ENCODE measurements around the gene ENO4.

The ENO4 gene

GRCh38 chr10:116849248-116850057, at the start of gene ENO4:
Gene ENO4 (plus strand): TSS chr10:116849499. CDS start chr10:116849567, 68 bp downstream.
- DNase-seq = no peak

- DNase-seq = no peak
These were observed 48.9 kb upstream of the ENO4 start for GRCh38 chr10:116800286-116800929.

- DNase-seq = no peak
These were observed 47.6 kb upstream of the ENO4 start for GRCh38 chr10:116801658-116802057.

- no peak for DNase-seq
These were observed 46.8 kb upstream of the ENO4 start for GRCh38 chr10:116802474-116802873.

GRCh38 chr10:116802876-116803275, 46.4 kb upstream of the ENO4 start:
- no peak for DNase-seq

GRCh38 chr10:116803451-116804249, 45.6 kb upstream of the ENO4 start:
- DNase-seq = no peak

- no peak for DNase-seq
These were observed 40.6 kb upstream of the ENO4 start for GRCh38 chr10:116808706-116809105.

- DNase-seq = no peak
These were observed 39.7 kb upstream of the ENO4 start for GRCh38 chr10:116809483-116810119.

GRCh38 chr10:116810120-116810500, 39.2 kb upstream of the ENO4 start:
- no peak for DNase-seq

GRCh38 chr10:116810895-116811294, 38.4 kb upstream of the ENO4 start:
- no peak for DNase-seq

GRCh38 chr10:116811691-116812090, 37.6 kb upstream of the ENO4 start:
- no peak for DNase-seq

GRCh38 chr10:116815641-116816415, 33.5 kb upstream of the ENO4 start:
- DNase-seq = no peak

- no peak for DNase-seq
These were observed 32.1 kb upstream of the ENO4 start for GRCh38 chr10:116817178-116817577.

GRCh38 chr10:116817780-116818343, 31.4 kb upstream of the ENO4 start:
- no peak for DNase-seq

- no peak for DNase-seq
These were observed 29.2 kb upstream of the ENO4 start for GRCh38 chr10:116819999-116820677.

GRCh38 chr10:116825901-116826300, 23.4 kb upstream of the ENO4 start:
- no peak for DNase-seq

- DNase-seq = no peak
These were observed 22.5 kb upstream of the ENO4 start for GRCh38 chr10:116826803-116827202.

- DNase-seq = no peak
These were observed 22.1 kb upstream of the ENO4 start for GRCh38 chr10:116827214-116827671.

GRCh38 chr10:116828116-116828515, 21.2 kb upstream of the ENO4 start:
- DNase-seq = no peak

GRCh38 chr10:116829711-116830110, 19.6 kb upstream of the ENO4 start:
- DNase-seq = no peak

GRCh38 chr10:116831086-116831485, 18.2 kb upstream of the ENO4 start:
- no peak for DNase-seq

Data from stimulated activated naive CD4-positive, alpha-beta T cell (primary cell).